ENCODE results near the gene SLAMF1.
"Not testable (repeated sequence)": the region's sequence is repeated elsewhere in the genome, so short reads cannot be mapped to it uniquely, and the experiment has no call there.

SLAMF1 gene

GRCh38 chr1:160605792-160606479, 40.9 kb downstream of the SLAMF1 start:
- no peak for DNase-seq (ENCODE audit: low spot score)

DNA sequence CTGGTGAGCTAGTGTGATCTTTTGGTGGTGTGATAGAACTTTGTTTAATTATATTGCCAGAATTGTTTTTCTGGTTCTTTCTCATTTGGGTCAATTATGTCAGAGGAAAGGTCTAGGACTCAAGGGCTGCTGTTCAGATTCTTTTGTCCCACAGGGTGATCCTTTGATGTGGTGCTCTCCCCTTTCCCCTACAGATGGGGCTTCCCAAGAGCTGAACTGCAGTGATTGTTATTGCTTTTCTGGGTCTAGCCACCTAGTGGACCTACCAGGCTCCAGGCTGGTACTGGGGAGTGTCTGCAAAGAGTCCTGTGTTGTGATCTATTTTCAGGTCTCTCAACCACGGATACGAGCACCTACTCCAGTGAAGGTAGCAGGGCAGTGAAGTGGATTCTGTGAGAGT, 41.6 kb downstream of the SLAMF1 start:
- DNase-seq (ENCODE audit: low spot score): no peak

GRCh38 chr1:160597705-160598104, 49.1 kb downstream of the SLAMF1 start:
- no peak for DNase-seq (ENCODE audit: low spot score)

GRCh38 chr1:160597051-160597450, 49.8 kb downstream of the SLAMF1 start:
- no peak for DNase-seq (ENCODE audit: low spot score)

DNA sequence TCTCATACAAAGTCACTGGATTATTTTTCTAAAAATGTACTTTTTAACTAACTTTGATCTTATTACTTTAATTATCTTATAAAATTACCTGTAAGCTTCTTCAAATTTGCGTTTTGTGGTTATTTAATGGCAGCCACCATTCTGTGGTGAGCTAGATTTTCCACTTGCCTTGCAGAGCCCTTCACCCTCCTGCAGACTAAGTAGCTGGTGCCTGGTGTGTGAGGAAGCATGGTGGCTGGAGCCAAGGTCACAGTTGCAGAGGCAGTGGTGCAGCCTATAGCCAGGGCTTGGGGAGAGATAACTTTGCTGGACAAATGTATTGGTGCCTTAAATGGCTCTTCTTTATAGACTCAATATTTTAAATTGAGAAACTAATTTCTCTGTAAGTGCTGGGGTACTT, 56.4 kb downstream of the SLAMF1 start:
- no peak for DNase-seq (ENCODE audit: low spot score)

GRCh38 chr1:160588468-160588867, 58.4 kb downstream of the SLAMF1 start:
- no peak for DNase-seq (ENCODE audit: low spot score)

GRCh38 chr1:160584784-160585183, 62.1 kb downstream of the SLAMF1 start:
- DNase-seq (ENCODE audit: low spot score): no peak

DNA sequence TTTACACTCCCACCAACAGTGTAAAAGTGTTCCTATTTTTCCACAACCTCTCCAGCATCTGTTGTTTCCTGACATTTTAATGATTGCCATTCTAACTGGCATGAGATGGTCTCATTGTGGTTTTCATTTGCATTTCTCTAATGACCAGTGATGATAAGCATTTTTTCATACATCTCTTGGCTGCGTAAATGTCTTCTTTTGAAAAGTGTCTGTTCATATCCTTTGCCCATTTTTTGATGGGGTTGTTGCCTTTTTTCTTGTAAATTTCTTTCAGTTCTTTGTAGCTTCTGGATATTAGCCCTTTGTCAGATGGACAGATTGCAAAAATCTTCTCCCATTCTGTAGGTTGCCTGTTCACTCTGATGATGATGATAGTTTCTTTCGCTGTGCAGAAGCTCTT, 63.9 kb downstream of the SLAMF1 start:
- not testable (repeated sequence) for DNase-seq (ENCODE audit: low spot score)

DNA sequence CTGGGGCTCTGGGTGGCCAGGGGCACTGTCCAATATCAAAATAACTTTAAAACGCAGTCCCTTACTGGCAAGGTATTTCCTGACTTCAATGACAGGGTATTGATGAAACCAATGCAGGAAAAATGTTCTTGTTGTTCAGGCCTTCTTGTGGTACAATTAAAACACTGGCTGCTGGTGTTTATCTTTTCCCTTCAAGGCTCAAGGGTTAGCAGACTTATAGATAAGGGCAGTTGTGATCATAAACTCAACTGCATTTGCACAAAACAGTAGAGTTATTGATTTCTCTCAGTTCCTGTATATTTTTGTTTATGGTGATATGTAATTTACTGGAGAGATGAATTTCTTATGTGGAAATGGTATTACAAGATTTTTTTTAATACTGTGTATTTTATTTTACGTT, 64.9 kb downstream of the SLAMF1 start:
- DNase-seq (ENCODE audit: low spot score): no peak

- DNase-seq (ENCODE audit: low spot score): no peak
These were observed 66.5 kb downstream of the SLAMF1 start for GRCh38 chr1:160580221-160580812.

- no peak for DNase-seq (ENCODE audit: low spot score)
These were observed 67.6 kb downstream of the SLAMF1 start, which contains the start of gene CD84 for GRCh38 chr1:160579216-160579701. Gene CD84 (minus strand): TSS chr1:160579496. CDS start chr1:160579437, 59 bp downstream.

- DNase-seq (ENCODE audit: low spot score): no peak
These were observed 68.2 kb downstream of the SLAMF1 start for GRCh38 chr1:160578525-160579191.

DNA sequence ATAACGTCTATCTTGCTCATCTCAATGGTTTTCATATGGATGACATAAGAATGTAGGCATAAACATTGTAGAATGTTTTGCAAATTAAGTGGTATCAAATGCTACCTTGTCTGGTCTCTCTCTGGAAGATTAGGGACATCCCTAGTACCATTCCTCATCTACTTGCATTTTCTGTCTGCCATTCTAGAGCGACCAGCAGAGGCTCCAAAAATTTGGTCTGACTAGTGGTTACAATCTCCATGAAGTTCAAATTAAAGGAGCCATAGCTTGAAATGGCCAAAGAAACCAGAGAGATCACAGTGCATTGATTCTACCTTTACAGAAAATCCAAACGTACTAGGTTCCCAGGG, 68.7 kb downstream of the SLAMF1 start:
- DNase-seq (ENCODE audit: low spot score): no peak

- no peak for DNase-seq (ENCODE audit: low spot score)
These were observed 69.2 kb downstream of the SLAMF1 start for GRCh38 chr1:160577671-160578070.

DNA sequence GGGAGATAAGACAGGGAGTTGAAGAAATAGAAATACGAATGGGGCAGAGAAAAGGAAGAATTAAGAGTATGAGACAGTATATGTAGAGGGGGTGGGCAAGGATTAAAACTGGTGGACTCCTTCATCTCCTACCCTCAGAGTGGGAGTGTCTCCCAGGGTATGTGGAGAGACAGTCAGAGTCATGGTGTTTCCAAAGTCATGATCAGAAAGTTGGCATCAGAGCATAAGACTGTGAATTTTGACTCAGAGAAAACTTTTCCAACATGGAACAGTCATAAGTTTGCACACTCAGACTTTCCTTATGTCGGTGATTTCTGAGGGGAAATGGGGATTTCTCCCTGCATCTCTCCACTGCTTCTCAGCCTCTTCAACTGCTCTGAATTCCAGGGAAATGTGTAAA, 70.0 kb downstream of the SLAMF1 start:
- DNase-seq (ENCODE audit: low spot score): no peak

DNA sequence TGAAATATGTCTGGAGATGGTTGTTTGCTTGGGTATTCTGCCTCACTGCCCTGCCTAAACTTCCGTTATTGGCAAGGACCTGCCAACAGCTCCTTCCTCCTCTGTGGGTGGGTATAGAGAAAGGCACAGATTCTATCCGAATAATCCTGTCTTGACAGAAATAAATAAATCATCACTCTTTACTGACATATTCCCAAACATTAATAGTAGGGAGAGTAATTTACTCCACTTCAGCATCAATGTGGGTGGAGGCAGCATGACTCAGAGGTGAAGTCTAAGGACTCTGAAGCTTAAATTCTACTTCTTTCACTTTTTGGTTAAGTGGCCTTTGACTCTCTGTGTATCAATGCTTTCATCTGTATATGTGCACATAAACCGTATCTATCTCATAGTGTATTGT, 70.5 kb downstream of the SLAMF1 start:
- DNase-seq (ENCODE audit: low spot score): no peak

DNA sequence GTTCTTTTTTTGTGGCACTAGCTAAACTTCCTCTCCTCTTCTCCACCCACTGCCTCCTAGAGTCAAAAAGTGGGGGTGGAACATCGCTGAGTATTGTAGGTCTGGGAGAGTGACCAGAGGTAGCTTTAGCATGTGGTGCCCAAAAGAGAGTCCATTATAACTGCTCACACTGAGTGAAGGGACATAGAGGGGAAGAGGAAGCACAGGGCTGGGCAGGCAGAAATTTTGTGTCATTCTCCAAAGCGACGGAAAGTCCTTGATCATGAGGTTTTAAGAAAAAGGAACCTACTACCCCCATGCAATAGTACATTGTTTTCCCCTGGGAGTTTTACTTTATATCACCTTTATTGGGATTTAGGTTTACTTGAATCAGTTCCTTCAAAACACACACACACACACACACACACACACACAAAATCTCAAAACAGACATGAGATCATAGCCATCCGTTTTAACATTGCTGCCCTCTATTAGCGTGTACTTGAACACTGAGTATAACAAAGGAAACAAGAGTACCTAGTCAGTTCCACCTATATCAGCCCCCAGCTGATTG, 71.7 kb downstream of the SLAMF1 start:
- DNase-seq (ENCODE audit: low spot score): no peak

GRCh38 chr1:160570840-160571239, 76.0 kb downstream of the SLAMF1 start:
- DNase-seq (ENCODE audit: low spot score): no peak

DNA sequence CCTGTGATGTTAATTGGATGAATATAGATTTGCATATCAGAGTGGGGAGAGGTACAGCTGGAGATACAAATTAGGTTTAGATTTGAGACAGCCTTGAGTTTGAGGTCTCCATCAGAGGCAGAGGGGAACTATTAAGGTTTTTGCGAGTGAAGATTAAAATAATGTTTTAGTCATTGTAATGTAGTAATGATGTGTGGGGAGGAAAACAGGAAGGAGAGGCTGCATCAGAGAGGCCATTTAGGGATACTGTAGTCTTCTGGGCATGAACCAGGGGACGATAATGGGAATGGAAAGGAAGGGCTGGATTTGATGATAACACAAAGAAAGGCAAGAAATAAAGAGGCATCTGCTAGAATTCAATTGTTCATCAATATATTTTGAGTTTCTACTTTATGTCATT, 77.0 kb downstream of the SLAMF1 start:
- no peak for DNase-seq (ENCODE audit: low spot score)

DNA sequence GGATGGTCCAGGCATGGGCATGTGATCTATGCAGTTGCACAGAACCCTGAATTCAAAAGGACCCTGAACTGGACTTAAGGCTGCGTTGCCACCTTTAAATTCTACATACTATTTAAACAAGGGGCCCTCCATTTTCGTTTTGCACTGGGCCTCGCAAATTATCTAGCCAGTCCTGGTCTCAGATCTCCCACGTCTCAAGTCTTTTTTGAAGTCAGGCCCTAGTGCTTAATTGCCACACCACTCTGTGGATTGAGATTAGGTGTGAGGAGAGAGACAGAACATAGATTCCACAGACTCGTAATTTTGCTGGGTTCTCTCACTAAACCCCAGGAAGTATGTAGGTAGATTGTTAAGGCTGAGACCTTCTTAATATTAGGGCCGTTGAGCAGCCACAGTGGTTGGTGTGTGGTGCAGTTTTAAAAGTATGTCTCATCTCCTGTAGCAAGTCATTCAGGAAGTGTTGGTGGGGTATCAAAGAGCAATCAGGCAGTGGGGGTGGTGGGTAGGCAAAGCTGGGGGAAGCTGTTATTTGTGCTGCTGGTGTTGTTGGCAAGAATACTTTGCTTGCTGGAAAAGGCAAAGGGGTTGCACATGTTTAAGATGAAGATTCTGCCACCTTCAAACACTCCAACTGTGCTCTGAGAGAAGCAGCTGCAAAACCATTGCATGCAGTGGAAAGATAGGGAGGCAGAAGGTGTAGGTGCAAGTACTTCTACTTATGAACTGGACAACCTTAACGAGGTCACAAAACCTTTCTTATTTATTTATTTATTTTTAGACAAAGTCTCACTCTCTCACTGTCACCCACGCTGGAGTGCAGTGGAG, 78.8 kb downstream of the SLAMF1 start:
- no peak for DNase-seq (ENCODE audit: low spot score)

DNA sequence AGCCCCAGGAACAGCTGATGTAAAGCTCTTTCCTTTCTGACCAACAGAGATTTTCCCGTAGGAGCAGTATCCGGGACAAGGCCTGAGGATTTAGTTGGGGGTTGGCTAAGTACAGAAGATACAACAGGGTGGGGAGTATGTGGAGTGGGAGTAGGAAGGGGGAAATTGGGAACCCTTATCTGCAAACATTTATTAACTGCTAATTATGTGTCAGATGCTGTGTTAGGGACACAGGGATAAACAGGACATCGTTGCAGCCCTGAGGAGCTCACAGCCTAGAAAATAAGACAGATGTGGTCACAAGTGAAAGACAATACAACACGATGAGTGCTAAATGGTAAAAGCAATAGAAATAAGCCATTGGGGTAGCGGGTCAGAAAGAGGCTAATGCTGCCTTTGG, 79.5 kb downstream of the SLAMF1 start:
- no peak for DNase-seq (ENCODE audit: low spot score)

DNA sequence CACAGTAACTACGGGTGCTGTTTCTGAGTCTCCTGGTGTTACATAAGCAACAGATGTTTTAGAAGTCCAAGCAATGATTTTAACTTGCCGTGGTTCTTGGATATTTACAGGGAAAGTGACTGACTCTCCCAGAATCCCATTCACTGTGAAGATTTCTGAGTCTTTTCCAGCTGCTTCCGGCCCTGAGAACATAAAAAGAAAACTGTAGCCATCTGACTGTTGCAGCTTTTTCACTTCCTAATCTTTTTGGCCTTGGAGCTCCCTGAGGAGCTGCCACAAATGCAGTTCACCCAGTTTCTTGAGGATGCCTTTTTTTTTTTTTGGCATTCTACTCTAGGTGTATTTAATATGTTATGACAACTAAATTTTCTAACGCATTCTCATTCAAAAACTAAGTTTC, 81.3 kb downstream of the SLAMF1 start:
- no peak for DNase-seq (ENCODE audit: low spot score)

Measured in AG08396 (cell line).